Urothelium cell line (cell line): ENCODE data around the gene WDHD1.
"Not testable (repeated sequence)": the region's sequence is repeated elsewhere in the genome, so short reads cannot be mapped to it uniquely, and the experiment has no call there.

ENCODE experiments used
- DNase-seq: peaks from one replicate; pipeline ENCODE4 v3.0.0; 2011; ENCODE audit warnings: low spot score, mixed read lengths
- FAIRE-seq: peaks from 2 replicates; lab custom pipeline; 2011; peaks lifted over from hg19 to GRCh38; lab: Jason Lieb, UNC

Gene WDHD1

DNA sequence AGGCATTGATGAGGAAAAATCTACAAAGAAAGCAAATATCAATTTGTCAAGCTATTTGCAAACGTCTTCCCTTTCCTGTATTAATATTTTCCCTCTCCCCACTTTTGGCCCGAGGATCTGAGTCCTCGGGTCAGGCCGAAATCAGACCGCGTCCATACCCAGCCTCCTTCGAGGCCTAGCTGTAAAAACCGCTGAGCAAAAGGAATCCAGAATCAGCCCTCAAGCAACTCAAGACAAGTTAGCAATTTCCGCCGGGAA is 24.2 kb upstream of the WDHD1 start:
- no peak for DNase-seq
- no peak for FAIRE-seq

DNA sequence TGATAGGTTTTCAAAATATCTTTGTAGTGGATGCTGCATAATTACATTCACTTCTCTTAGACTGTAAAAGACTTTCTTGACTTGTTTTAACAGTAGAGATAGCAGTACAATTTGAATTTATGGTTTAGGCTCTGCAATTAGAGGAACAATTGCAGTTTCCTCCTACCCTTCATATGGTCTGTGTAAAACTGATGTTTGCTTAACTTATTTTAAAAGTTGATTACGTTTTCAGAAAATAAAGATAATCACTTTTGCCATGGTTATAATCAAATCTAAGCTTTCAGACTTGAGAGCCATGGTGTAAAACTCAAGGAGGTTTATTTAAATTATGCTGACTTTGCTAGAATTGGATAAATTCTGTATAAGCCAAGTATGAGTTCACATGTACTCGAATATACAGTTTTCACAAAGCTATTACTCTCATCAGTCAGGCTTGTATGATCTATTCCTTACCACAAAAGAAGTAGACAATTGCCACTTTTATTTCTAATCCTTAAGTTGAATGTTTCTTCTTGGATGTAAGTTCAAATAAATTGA is 22.1 kb upstream of the WDHD1 start:
- no peak for FAIRE-seq

DNA sequence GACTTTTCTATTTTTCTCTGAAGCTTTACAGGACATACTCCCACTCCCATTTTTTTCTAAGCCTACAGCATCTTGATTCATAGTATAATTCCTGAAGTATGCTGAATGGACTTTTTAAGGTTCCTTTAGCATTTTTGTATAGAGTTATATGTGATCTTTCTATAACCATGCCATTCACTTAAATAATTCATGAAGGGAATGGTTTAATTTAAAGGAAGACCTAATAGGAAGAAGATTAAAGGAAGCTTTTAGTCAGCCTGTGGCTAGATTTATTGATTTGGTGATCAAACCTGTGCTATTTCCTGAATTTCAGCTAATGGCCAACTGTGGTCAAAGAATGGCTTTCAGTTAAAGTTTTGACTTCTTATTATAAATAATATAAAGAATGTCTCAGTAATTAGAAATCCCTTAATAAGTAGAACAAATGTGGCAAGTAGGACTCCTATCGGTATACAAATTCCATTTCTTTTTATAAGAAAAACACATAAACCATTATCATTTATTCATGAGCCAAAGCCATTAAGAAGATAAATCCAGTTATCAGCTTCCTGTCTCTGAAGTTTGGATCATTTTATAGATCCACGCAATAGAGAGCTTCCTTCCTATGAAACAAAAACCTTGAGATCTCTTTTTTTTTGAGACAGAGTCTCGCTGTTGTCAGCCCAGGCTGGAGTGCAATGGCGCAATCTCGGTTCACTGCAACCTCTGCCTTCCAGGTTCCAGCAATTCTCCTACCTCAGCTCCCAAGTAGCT is 20.6 kb upstream of the WDHD1 start:
- FAIRE-seq, result no peak
- DNase-seq, result no peak

More for the DNA sequence above, 22.1 kb upstream of the WDHD1 start:
- DNase-seq, result no peak

DNA sequence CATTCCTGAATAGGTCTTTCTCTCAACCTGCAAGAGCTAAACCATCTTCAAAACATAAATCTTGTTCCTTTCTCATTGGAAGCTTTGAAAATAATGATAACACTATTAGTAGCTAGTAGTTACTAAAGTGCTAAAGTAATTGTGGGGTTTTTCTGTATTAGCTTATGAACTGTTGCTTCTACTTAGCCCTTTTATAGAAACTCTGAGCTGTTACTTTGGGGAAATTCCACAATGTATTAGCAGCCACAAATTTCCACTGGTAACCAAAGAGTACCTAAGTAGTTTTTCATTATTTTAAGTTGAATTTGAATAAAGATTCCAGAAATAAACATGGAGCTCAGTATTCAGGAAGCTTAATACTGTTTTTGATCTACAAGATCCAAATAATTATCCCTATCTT is 18.2 kb upstream of the WDHD1 start:
- FAIRE-seq (no peak), DNase-seq (no peak)

DNA sequence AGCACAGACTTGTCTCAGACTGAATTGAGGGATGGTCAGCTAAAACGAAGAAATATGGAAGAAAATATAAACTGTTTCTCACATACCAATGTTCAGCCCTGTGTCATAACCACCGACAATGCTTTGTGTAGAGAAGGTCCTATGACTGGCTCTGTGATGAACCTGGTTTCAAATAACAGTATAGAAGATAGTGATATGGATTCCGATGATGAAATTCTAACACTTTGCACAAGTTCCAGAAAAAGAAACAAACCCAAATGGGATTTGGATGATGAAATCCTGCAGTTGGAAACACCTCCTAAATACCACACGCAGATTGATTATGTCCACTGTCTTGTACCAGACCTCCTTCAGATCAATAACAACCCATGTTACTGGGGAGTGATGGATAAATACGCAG is 16.6 kb upstream of the WDHD1 start:
- DNase-seq (no peak), FAIRE-seq (peak; percentile 63)

DNA sequence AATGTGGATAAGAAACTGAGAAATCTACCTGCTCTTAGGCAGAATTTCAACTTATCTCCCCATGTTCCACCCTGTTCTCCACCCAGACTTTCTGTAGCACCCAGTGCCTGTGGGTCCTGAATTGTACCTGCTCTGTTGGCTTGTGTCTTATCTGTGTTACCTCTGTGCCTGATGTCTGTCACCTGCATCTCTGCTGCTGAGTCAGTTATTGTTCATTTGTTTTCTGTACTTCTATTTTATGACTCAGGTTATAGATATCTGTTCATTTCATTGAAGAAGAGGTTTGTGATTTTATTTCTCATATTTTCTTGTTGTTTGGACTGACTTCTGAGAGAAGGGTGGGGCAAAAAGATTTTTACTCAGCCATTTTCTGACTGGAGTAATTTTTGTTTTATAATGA is 11.8 kb upstream of the WDHD1 start:
- DNase-seq (no peak), FAIRE-seq (no peak)

DNA sequence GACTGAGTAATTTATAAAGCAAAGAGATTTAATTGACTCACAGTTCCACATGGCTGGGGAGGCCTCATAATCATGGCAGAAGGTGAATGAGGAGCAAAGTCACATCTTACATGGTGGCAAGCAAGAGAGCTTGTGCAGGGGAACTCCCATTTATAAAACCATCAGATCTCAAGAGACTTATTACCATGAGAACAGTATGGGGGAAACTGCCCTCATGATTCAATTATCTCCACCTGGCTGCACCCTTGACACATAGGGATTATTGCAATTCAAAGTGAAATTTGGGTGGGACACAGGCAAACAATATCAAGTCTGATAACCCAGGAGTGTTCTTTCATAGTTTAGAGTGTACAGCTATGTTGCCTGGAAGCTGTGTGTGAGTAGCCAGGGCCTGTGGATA is 11.1 kb upstream of the WDHD1 start:
- not testable (repeated sequence) for FAIRE-seq, DNase-seq

DNA sequence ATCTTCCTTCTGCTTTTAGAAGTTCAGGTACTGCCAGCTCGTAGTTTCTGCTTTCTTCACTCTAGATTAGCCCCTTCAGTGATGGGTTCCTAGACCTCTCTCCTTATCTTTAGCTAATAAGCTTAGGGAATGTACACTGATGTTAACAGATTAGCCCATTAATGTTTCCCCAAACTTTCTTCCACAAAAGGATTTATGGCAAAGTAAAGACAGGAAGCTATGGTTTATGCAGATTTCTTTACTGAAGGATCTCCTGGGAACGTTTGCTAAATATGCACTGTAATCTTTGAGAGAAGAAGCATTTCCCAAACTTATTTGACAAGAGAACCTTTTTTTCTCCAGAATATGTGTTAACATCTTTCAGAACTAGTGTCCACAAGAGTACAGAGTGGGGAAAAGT is 4.3 kb upstream of the WDHD1 start:
- DNase-seq, result no peak
- no peak for FAIRE-seq

DNA sequence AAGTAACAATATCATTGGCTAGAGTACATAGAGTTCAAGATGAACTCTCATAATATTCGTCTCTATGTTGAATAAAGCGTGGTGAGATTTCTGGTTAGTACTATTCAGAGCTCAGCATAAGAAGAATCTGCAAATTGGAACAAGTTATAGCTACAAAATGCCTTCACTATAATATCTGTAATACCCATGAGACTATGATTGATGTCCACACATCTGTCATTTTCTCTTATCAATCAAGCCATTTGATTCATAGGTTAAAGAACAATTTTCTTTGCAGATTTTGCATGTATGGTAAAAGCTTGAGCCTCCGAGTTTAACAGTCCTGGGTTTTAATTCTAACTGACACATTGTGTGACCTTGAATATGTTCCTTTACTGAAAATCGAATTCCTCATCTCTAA is 1.6 kb upstream of the WDHD1 start:
- FAIRE-seq, result no peak
- DNase-seq, result no peak

DNA sequence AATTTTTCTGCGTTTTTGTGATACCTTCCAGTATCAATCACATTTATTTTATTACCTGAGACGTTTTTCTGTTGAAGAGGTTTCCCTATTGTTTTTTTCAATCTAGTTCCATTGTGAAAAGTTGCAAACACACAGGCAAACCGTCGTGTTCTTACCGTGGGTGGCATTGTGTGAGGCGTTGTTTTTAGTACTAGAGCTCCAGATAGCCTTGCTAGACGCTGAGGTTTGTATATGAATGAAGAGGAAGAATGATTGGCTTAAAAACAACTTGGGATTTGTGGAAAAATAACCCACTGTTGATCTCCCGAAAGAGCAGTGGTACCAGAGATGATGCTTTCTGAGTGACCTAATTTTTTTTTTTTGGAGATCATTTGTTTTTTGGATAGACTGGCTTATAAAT is 1.2 kb upstream of the WDHD1 start:
- FAIRE-seq, result no peak
- DNase-seq, result no peak

DNA sequence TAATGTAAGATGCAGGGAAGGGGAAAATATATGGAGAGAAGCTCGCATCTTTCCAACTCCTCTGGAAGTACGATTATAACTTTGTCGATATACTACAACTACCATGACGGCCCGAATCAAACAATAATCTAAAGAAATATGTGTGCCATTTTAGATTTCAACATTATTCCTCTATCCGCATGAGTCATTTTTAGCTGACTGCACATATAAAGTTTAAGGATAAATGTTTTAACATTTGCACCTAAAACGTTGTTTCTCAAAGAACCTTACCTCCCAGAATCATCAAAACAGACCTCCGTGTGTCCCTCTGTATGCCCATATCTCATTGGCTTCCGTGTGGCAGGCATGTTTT is 482 bp downstream of the WDHD1 start:
- DNase-seq, result no peak
- FAIRE-seq, result no peak

DNA sequence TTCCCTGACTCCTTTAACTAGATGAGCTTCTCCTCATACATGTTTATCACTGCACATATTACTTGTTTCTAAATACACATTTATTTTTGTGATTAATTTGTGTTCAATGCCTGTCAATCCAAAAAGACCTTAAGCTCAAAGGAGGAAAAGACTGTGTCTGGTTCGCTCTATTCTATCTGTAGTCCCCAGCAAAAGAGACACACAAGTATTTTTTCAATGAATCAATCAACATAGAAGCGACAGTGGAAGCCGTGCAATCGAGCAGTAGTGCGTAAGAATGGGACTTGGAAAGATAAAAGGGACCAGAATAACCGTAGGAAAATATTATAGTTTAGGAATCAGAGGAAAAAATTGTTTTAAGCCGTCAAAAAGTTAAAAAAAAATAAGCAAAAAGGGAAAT is 951 bp downstream of the WDHD1 start:
- FAIRE-seq, result no peak
- DNase-seq, result no peak

DNA sequence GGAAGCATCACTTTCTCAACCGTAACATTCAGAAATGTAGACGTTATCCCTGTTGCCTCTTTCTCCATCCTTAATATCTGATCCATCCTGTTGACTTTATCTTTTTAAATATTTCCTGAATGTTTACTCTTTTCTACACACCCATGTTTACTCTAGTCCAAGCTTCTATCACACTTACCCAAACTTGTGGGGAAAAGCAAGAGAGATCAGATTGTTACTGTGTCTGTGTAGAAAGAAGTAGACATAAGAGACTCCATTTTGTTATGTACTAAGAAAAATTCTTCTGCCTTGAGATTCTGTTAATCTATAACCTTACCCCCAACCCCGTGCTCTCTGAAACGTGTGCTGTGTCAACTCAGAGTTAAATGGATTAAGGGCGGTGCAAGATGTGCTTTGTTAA is 2.5 kb downstream of the WDHD1 start:
- DNase-seq, FAIRE-seq: not testable (repeated sequence)

DNA sequence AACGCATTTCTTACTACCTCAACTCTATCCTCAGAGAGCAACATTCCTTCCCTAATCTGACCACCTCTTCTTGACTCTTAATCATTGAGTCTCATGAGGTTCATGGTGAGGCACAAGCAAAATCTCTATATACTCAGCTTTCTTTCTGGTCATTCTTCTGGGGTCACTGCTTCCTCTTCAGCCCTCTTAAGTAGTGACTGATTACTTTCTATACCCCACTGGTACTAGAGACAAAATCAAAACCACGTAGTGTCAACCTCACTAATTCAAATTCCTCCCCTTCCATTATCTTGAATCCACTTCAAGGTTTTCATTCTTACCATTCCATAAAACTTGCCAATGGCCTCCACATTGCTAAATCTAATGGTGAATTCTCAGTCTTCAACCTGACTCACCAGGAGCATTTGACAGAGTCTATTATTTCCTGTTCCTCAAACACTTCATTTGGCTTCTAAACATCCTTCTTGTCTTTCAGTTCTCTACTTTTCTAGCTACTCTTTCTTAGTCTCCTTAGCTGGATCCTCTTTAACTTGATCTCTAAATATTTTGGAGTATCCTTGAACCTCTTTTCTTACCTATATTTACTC is 6.8 kb downstream of the WDHD1 start:
- DNase-seq, result no peak
- FAIRE-seq, result peak; percentile 46

DNA sequence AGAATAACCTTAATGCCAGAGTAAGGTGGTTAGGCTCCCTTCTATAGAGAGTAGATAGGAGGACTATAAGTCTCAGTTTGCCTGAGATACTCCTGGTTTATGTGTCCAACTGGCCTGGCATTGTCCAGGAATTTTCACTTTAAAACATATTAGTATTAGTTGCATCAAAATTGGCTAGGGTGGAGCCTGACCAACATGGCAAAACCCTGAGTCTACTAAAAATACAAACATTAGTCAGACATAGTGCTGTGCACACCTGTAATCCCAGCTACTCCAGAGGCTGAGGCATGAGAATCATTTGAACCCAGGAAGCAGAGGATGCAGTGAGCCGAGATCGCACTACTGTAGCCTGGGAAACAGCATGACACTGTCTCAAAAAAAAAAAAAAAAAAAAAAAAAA is 11.9 kb downstream of the WDHD1 start:
- peak; percentile 73 for FAIRE-seq

DNA sequence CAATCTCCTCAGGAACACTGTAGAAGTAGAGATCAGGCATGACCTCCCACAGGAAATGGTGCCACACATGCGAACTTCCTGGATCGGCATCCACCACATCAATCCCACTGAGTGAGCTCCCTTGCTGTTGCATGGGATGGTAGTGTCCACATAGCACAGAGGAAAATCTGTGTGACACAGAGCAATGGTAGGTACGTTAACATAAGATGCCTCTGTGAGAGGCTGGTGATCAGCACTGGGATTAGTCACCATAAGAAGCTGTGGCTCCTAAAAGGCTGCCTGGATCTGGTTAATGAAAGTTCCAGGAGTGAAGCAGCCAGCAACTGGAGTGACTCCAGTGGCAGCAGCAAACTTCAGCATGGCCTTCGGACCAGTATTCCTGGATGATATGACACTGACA is 21.8 kb downstream of the WDHD1 start:
- FAIRE-seq, result peak; percentile 52
- DNase-seq, result no peak

More for the DNA sequence above, 11.9 kb downstream of the WDHD1 start:
- no peak for DNase-seq

DNA sequence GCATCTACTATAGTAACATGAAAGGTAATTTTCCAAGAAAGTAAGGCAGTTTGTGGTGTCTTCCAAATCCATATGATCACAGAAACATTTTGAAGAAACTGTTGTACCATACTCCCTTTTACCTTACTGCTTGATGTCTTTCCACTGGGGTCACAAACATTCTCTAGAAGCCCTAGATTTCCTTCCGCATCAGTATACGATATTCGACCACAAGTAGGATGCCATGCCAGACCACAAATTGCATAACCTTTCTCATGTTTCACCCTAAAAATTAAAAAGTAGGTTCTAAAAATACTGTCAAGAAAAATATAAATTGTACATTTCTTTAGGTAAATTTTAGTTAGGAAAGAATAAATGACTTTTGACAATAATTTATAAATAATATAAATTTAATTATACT is 26.5 kb downstream of the WDHD1 start:
- DNase-seq, result no peak

DNA sequence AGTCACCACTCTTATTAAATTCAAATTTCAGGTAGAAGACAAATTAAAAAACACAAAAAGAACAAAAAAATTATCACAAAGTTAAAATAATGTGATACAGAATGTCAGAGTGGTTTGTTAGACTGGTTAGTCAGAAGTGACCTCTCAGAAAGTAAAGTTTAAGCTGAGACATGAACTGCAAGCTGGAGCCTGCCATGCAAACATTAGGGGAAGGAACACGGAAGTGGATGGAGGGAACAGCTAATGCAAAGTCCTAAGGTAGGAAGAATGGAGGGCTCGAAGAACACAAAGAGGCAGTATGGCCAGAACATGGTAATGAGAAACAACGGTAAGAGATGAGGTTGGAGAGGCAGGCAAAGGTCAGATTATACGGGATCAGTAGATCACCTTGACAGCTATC is 41.7 kb downstream of the WDHD1 start:
- DNase-seq, result no peak
- peak; percentile 46 for FAIRE-seq

More for the DNA sequence above, 26.5 kb downstream of the WDHD1 start:
- no peak for FAIRE-seq

DNA sequence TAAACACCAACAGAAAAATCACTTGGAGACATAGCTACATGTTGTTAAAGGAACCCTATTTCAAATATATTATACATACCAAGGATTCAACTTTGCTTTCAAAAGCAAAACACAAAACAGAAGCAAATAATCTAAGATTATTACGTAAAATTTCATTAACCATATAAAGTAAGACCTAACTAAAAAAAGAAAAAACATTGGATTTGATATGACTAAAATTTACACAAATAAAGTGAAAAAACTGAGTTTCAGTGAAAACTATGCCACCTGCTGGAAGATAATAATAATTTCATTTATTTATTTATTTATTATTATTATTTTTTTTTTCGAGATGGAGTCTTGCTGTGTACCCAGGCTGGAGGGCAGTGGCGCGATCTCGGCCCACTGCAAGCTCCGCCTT is 45.2 kb downstream of the WDHD1 start:
- FAIRE-seq, result no peak
- DNase-seq, result peak; percentile 21

DNA sequence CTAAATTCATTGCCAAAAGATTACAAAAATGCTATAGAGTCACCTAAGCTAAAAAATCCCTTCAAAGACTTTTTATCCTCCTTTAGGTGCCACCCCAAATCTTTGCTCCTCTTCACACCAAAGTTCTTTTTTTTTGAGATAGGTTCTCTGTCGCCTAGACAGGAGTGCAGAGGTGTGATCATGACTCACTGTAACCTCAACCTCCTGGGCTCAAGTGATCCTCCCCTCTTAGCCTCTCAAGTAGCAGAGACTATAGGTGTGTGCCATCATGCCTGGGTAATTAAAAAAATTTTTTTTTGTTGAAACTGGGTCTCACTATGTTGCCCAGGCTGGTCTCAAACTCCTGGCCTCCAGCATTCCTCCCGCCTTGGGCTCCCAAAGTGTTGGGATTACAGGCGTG is 47.9 kb downstream of the WDHD1 start:
- FAIRE-seq (no peak), DNase-seq (no peak)

DNA sequence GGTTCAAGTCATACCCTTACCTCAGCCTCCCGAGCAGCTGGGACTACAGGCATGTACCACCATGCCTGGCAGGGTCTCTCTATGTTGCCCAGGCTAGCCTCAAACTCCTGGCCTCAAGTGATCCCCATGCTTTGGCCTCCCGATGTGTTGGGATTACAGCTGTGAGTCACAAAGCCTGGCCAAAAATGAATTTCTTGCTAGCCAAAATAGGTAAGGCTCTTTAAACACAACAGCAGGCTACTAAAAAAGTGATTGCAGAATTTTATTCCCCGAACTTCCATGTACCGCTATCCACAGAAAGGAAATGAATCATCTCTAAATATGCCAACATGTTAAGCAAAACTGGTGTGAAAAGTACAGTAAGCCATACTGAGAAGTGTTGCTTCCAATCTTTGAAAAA is 50.6 kb downstream of the WDHD1 start:
- DNase-seq (peak; percentile 14), FAIRE-seq (peak; percentile 35)

DNA sequence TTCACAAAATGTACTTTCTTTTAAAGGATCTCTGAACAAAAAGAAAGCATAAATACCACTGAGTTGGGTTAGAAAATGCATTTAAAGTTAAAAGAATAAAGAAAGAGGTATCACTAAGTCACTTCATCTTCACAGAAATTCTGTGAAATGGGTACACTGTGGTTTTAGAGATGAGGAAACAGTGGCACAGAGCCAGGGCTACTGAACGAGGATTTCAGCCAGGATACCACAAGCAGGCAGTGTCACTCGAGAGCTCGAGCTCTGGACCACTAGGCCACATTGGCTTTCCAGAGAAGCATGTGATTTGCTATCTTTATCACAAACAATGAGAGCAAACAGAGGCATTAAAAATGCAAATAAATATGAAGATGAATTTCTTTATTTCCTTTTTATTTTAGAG is 51.0 kb downstream of the WDHD1 start:
- no peak for DNase-seq
- no peak for FAIRE-seq
